GM21390 (cell line): ENCODE results near the gene ZNF17.

ENCODE experiments used
- ATAC-seq: cut with Tn5 transposase; IDR thresholded peaks from one replicate; pipeline ENCODE4 v1.9.1; 2021; ENCODE audit not compliant: unreplicated experiment

The ZNF17 gene

GRCh38 chr19:57421037-57421436 is 10.1 kb downstream of the ZNF17 start:
- ATAC-seq = no peak

- peak; percentile 4 for ATAC-seq
Measured at GRCh38 chr19:57434386-57435061, 23.6 kb downstream of the ZNF17 start.

GRCh38 chr19:57435062-57435978 is 24.4 kb downstream of the ZNF17 start, which contains the start of gene ZNF749:
Gene ZNF749 (plus strand): TSS chr19:57435325. CDS start chr19:57435579, 254 bp downstream.
- peak; percentile 95 for ATAC-seq

- no peak for ATAC-seq
Measured at GRCh38 chr19:57436417-57436816, 25.5 kb downstream of the ZNF17 start.

GRCh38 chr19:57437931-57438330 is 27.0 kb downstream of the ZNF17 start:
- ATAC-seq = no peak

- no peak for ATAC-seq
Measured at GRCh38 chr19:57438925-57439324, 28.0 kb downstream of the ZNF17 start.

GRCh38 chr19:57441979-57442752 is 31.2 kb downstream of the ZNF17 start:
- no peak for ATAC-seq

- ATAC-seq = no peak
Measured at GRCh38 chr19:57443121-57443696, 32.2 kb downstream of the ZNF17 start.

- ATAC-seq = no peak
Measured at GRCh38 chr19:57452307-57452706, 41.3 kb downstream of the ZNF17 start.

GRCh38 chr19:57465680-57466381 is 54.9 kb downstream of the ZNF17 start:
- no peak for ATAC-seq

GRCh38 chr19:57466489-57466888 is 55.5 kb downstream of the ZNF17 start:
- ATAC-seq = no peak
